Adipose tissue (tissue), 3 donors: Measurements from ENCODE around the gene SLC35F3. TPM values are rescaled to one million over a fixed set of nuclear protein-coding genes. Genes with fewer than 3 reads are reported as not detected.
"Not testable (repeated sequence)": the region's sequence is repeated elsewhere in the genome, so short reads cannot be mapped to it uniquely, and the experiment has no call there.

Experiments used
- H3K27ac ChIP-seq: one replicate; pipeline ENCODE4 v1.5.1; 2013; ENCODE audit warnings: low read depth, low read length
- WGBS, 3 donors: extraction: QIAGEN DNeasy Blood & Tissue Kit; methylation state at CpG; one replicate each; pipeline ENCODE4 v1.1.7; 2013; 5-methylcytosine and 5-hydroxymethylcytosine counted together
- polyA plus RNA-seq, 3 donors: library from polyadenylated mRNA; stranded (reverse); fragments of 200-250 nt; gene quantifications; one replicate each; pipeline ENCODE4 v1.2.3, GENCODE V29; 2013
- donor health status: healthy with polysubstance abuse.
- donor health status: Bipolar disorder and iron deficiency.
- donor health status: healthy.

Gene SLC35F3
- polyA plus RNA-seq, 3 donors = 0.03 to 4.0 TPM; not detected in 1

DNA sequence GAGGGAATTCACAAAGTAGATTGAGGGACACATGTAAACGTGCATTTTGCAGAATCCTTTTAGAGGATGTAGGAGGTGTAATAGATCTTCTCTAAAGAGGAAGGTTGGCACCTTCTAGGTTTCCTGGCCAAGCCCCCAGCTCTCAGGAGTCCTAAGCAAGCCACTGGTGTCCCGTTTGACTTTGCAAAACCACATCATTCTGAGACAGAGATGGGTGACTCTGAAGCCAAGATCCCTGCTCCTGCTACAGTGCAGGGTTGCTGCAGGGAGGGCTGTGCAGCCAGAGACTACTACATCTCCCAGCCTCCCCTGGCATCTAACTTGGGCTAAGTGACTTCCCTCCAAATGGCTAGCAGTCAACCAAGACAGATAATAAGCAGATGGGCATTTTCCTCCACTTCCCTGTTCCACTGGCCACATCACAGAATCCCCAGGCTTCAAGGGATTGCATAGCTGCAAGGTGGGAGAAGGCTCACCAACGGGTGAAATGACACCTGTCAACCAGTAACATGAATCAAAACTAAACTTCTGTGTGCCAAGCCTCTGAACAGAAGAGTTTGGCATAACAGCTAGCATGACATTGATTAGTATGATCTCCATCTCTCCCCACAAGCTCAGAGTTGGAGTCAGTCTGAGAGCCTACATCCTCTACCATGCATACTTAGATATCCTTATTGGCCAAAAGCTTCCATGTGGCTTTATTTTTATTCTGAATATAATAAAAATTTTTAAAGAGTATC is 339.2 kb downstream of the SLC35F3 start:
- 40 to 68% (median 47%) methylated on average over 3 of the region's 3 CpGs for WGBS, 3 donors

DNA sequence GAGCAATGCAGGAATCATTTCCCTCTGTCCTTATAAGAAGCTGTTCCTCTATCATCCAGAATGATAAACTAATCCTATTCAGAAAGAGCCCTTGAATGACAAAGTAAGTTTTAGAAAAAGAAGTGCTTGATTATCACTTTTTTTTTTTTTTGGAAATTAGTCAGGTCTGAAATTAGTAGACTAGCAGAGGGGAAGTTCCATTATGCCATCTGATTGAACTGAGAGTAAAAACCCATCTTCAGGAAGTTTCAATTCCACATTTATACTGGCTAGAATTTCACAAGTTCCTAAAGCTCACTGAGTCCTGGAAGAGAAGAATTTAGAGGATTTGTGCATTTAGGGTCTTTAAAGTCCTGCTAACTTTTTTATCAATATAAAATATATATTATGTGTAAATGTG is 340.0 kb downstream of the SLC35F3 start:
- no peak overlapping the region for H3K27ac ChIP-seq

More for the DNA sequence above, 339.2 kb downstream of the SLC35F3 start:
- no peak overlapping the region for H3K27ac ChIP-seq

GRCh38 chr1:234246638-234247116 is 342.2 kb downstream of the SLC35F3 start:
- H3K27ac ChIP-seq = no peak overlapping the region
- WGBS, 3 donors = 79 to 94% (median 83%) methylated on average over 5 of the region's 5 CpGs

GRCh38 chr1:234247746-234248145 is 343.3 kb downstream of the SLC35F3 start:
- not testable (repeated sequence) for H3K27ac ChIP-seq
- 85 to 94% (median 87%) methylated on average over 4 of the region's 4 CpGs for WGBS, 3 donors

GRCh38 chr1:234250747-234251146 is 346.3 kb downstream of the SLC35F3 start:
- 78 to 96% (median 87%) methylated on average over 1 of the region's 1 CpG for WGBS, 3 donors
- H3K27ac ChIP-seq = no peak overlapping the region

- 78 to 91% (median 91%) methylated on average over 1 of the region's 1 CpG for WGBS, 3 donors
- H3K27ac ChIP-seq = no peak overlapping the region
Observed at GRCh38 chr1:234253732-234254131, 349.3 kb downstream of the SLC35F3 start.

DNA sequence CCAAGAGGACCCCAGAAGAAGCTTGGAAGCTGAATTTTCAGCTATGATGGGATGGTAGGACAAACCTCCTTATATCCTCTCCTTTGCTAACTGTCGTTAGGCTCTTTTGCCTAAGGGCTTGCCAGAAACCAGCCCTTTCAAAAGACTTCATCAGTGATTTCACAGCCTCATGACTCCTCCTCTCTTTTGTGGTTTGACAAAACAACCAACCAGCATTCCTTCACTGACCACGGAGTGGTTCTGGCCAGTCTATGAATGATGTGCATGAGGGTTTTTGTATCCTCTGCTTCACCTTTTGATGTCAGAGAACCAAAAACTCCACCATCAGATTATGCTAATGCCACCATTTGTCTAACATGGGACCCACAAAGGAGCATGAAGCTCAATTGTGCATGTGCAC is 351.9 kb downstream of the SLC35F3 start:
- no peak overlapping the region for H3K27ac ChIP-seq
- 68 to 85% (median 70%) methylated on average over 2 of the region's 2 CpGs for WGBS, 3 donors

GRCh38 chr1:234258071-234258470 is 353.6 kb downstream of the SLC35F3 start:
- WGBS, 3 donors = 89 to 98% (median 90%) methylated on average over 3 of the region's 3 CpGs
- no peak overlapping the region for H3K27ac ChIP-seq

GRCh38 chr1:234260578-234260977 is 356.1 kb downstream of the SLC35F3 start:
- 30 to 58% (median 37%) methylated on average over 7 of the region's 7 CpGs for WGBS, 3 donors
- H3K27ac ChIP-seq = no peak overlapping the region

- WGBS, 3 donors = 79 to 92% (median 88%) methylated on average over 5 of the region's 5 CpGs
- H3K27ac ChIP-seq = no peak overlapping the region
Observed at GRCh38 chr1:234261545-234261944, 357.1 kb downstream of the SLC35F3 start.

GRCh38 chr1:234262007-234262753 is 357.7 kb downstream of the SLC35F3 start:
- H3K27ac ChIP-seq = no peak overlapping the region
- WGBS, 3 donors = 37 to 75% (median 75%) methylated on average over 6 of the region's 6 CpGs

GRCh38 chr1:234262754-234263105 is 358.3 kb downstream of the SLC35F3 start:
- WGBS, 3 donors = 17 to 83% (median 63%) methylated on average over 2 of the region's 2 CpGs
- H3K27ac ChIP-seq = no peak overlapping the region

- 85 to 96% (median 91%) methylated on average over 5 of the region's 5 CpGs for WGBS, 3 donors
- no peak overlapping the region for H3K27ac ChIP-seq
Observed at GRCh38 chr1:234264832-234265231, 360.4 kb downstream of the SLC35F3 start.

- WGBS, 3 donors = 78 to 93% (median 91%) methylated on average over 4 of the region's 4 CpGs
- no peak overlapping the region for H3K27ac ChIP-seq
Observed at GRCh38 chr1:234265321-234265720, 360.8 kb downstream of the SLC35F3 start.

GRCh38 chr1:234265861-234266260 is 361.4 kb downstream of the SLC35F3 start:
- H3K27ac ChIP-seq = no peak overlapping the region
- WGBS, 3 donors = 22 to 49% (median 29%) methylated on average over 1 of the region's 1 CpG

- no peak overlapping the region for H3K27ac ChIP-seq
- WGBS, 3 donors = 67 to 75% (median 72%) methylated on average over 2 of the region's 2 CpGs
Observed at GRCh38 chr1:234270093-234270492, 365.6 kb downstream of the SLC35F3 start.

DNA sequence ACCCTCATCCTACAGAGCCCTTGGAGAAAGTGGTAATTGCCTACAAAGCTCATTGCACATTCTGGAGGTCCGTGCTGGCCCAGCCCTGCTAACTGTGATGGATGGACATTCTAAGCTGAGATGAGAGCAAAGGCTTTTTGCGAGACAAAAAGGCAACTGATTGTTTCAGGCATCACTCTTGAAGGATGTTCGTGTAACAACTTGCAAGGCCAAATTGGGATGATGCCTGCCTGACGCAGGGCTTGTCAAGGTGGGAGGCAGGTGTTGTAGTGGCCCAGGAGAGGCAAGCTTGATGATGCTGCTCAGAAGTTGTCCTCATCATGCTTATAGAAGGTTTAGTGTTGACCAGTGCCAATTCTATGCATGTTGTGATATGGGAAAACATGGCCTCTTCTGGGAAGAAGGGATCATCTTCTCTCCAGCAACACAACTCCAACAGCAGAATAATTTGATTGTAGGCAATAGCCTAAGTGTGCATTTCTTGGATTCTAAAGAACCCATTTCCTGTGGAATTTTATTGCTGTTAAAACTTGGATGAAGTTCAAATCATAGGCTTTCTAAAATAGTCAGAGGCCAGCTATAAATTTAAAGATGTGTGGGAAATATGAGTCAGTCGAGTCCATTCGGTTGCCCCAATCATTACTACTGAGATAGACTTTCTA is 366.2 kb downstream of the SLC35F3 start:
- no peak overlapping the region for H3K27ac ChIP-seq
- 74 to 89% (median 76%) methylated on average over 6 of the region's 6 CpGs for WGBS, 3 donors

DNA sequence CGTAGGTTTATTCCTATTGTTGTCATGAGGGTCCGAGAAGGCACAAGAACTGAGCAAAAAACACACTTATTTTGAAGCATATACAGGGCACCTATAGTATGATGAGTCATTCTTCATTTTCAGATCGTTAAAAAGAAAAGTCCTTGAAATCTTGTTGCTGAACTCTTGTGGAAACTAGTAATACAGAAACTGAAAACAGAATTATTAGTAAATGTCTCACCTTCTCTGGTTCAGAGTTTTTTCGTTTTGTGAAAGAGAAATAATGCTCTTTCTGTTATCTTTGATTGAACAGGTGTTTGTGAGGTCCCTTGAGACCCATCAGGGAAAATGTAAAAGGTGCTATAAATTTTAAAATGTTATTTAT is 366.7 kb downstream of the SLC35F3 start:
- 58 to 63% (median 62%) methylated on average over 4 of the region's 4 CpGs for WGBS, 3 donors
- H3K27ac ChIP-seq = no peak overlapping the region

DNA sequence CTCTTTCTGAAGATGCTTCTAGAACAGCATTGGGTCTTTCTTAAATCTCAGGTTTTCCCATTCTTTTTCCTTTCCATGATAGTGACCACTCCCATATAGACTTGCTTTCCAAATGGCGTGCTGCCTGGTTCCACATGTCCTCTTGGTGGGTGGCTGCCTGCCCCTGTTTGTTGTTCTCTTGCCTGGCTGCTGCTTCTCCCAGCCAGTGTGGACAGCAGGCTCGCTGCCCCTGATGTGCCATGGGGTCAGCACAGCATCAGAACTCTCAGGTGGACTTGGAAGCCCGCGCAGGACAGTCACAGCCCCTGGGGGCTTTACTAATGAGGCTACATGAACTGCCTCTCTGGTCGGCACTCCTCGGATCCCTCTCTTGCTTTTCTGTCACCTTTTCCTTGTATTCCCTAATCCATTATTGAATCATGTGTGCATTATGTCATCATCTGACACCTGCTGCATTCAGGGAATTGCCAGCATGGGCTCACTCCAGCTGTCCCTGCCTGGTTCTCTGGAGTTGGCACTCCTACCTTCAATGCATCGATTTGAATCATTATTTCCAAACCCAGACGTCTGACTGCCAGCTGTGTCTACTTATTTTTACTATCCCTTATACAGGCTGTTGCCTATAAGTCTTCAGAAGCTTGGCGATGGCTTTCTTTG is 368.3 kb downstream of the SLC35F3 start:
- H3K27ac ChIP-seq = no peak overlapping the region
- 74 to 87% (median 80%) methylated on average over 9 of the region's 9 CpGs for WGBS, 3 donors
